GM18498 (cell line): Measurements from ENCODE around the gene DHRS3.
A peak's percentile ranks its signal among the peaks of the same experiment; 100 is the strongest.
"Not testable (repeated sequence)": the region's sequence is repeated elsewhere in the genome, so short reads cannot be mapped to it uniquely, and the experiment has no call there.

Source experiments
- ATAC-seq: cut with Tn5 transposase; IDR thresholded peaks from one replicate; pipeline ENCODE4 v1.9.1; 2021; ENCODE audit warnings: mild to moderate bottlenecking, moderate library complexity; ENCODE audit not compliant: unreplicated experiment

DHRS3 gene

GRCh38 chr1:12617901-12618660 lies at the start of gene DHRS3:
TSS of gene DHRS3 (minus strand) at chr1:12618210. CDS start at chr1:12617348, 862 bp downstream.
- peak; percentile 51 for ATAC-seq

- no peak for ATAC-seq
These were observed 48.2 kb upstream of the DHRS3 start for GRCh38 chr1:12666141-12666735.

GRCh38 chr1:12665511-12665910 lies 47.5 kb upstream of the DHRS3 start:
- no peak for ATAC-seq

GRCh38 chr1:12662556-12662955 lies 44.5 kb upstream of the DHRS3 start:
- ATAC-seq = no peak

- ATAC-seq = no peak
These were observed 43.7 kb upstream of the DHRS3 start for GRCh38 chr1:12661606-12662219.

- ATAC-seq = no peak
These were observed 40.8 kb upstream of the DHRS3 start for GRCh38 chr1:12658531-12659453.

- not testable (repeated sequence) for ATAC-seq
These were observed 40.0 kb upstream of the DHRS3 start for GRCh38 chr1:12657885-12658512.

- ATAC-seq = no peak
These were observed 39.3 kb upstream of the DHRS3 start for GRCh38 chr1:12657060-12657884.

GRCh38 chr1:12656575-12656974 lies 38.6 kb upstream of the DHRS3 start:
- no peak for ATAC-seq

- no peak for ATAC-seq
These were observed 36.6 kb upstream of the DHRS3 start for GRCh38 chr1:12654657-12655056.

- ATAC-seq = no peak
These were observed 36.1 kb upstream of the DHRS3 start for GRCh38 chr1:12654004-12654567.

- ATAC-seq = no peak
These were observed 32.0 kb upstream of the DHRS3 start for GRCh38 chr1:12649971-12650421.

- no peak for ATAC-seq
These were observed 30.7 kb upstream of the DHRS3 start for GRCh38 chr1:12648741-12649140.

- not testable (repeated sequence) for ATAC-seq
These were observed 27.4 kb upstream of the DHRS3 start for GRCh38 chr1:12645401-12645800.

GRCh38 chr1:12644829-12645228 lies 26.8 kb upstream of the DHRS3 start:
- ATAC-seq = no peak

- no peak for ATAC-seq
These were observed 26.2 kb upstream of the DHRS3 start for GRCh38 chr1:12644237-12644636.

GRCh38 chr1:12643785-12644184 lies 25.8 kb upstream of the DHRS3 start, which contains the start of gene AADACL4:
TSS of gene AADACL4 (plus strand) at chr1:12644085. CDS start at chr1:12644547, 462 bp downstream.
- ATAC-seq = no peak

- ATAC-seq = no peak
These were observed 25.1 kb upstream of the DHRS3 start for GRCh38 chr1:12643079-12643478.

GRCh38 chr1:12640958-12641272 lies 22.9 kb upstream of the DHRS3 start:
- no peak for ATAC-seq
